Subcutaneous abdominal adipose tissue (tissue), 5 donors: Measurements from ENCODE around the gene COX7A2.

ENCODE experiments used
- H3K27ac ChIP-seq: one replicate; pipeline ENCODE4 v1.7.0; 2013; ENCODE audit warnings: low read depth, mild to moderate bottlenecking, inconsistent platforms, low read length, moderate library complexity
- H3K27me3 ChIP-seq, 5 donors: one replicate each; pipeline ENCODE4 v1.7.0; 2013; ENCODE audit warnings: low read length in 5 of 5, inconsistent platforms in 1 of 5; ENCODE audit not compliant: control insufficient read depth in 5 of 5, insufficient read depth in 4 of 5
- H3K36me3 ChIP-seq, 5 donors: one replicate each; pipeline ENCODE4 v1.7.0; 2013; ENCODE audit warnings: low read length in 5 of 5; ENCODE audit not compliant: control insufficient read depth in 5 of 5, insufficient read depth in 5 of 5
- H3K4me1 ChIP-seq, 5 donors: one replicate each; pipeline ENCODE4 v1.7.0; 2013; ENCODE audit warnings: low read length in 5 of 5, mild to moderate bottlenecking in 3 of 5, moderate library complexity in 1 of 5; ENCODE audit not compliant: control insufficient read depth in 5 of 5, insufficient read depth in 5 of 5
- H3K4me3 ChIP-seq, 5 donors: one replicate each; pipeline ENCODE4 v1.7.0; 2013; ENCODE audit warnings: low read length in 5 of 5, low read depth in 1 of 5
- H3K9ac ChIP-seq, 5 donors: one replicate each; pipeline ENCODE4 v1.7.0; 2013; ENCODE audit warnings: low read length in 5 of 5, mild to moderate bottlenecking in 4 of 5, moderate library complexity in 3 of 5
- H3K9me3 ChIP-seq, 5 donors: one replicate each; pipeline ENCODE4 v1.7.0; 2013; ENCODE audit warnings: low read length in 5 of 5; ENCODE audit not compliant: control insufficient read depth in 5 of 5
- donor health status: healthy.
- donor health status: healthy.
- donor health status: healthy.
- donor health status: healthy.
- donor health status: healthy.

Gene COX7A2

DNA sequence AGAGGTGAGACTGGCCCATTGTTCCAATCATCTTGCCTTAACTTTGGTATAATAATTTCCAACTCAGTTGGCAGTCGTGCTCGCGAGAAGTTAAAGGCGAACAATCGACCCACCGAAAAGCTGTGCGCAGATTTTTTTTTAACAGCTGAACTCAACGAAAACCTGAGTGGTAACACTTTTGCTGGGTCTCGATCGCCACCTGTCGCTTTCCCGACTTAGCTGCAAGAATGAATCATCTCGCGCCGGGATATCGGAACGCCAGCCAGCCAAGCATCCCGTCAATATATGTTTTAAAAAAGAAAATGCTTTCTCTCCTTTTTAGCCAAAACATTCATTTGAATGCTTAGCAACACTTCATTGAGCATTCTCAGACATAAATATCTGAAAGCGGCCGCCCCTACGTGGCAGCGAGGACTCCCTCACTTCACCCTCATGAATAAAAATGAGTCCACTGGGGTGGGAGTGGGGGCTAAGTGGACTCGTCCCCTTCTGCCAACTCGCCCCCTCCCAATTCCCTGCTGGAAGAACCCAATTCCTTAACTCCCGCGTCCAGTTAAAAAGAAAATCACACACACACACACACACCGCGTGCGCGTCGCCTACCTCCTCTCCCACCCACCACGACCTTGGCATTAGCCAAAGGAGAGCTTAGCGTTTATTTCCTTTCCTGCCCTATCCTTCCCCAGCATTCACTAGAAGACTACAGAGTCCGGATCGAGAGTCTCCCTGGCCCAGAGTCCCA is 39.2 kb downstream of the COX7A2 start:
- Histone ChIP-seq H3K4me3 (peak overlapping the region; percentile 72 to 98 (median 85)), H3K27me3 (peaks cover 0 to 11% (median 3%) of the 10 kb centered on the region in 5 donors), H3K9me3 (no peaks in the 10 kb centered on the region), H3K4me1 (peaks cover 3 to 83% (median 73%) of the 10 kb centered on the region in 5 donors), H3K27ac (peak overlapping the region; percentile 79), H3K9ac (peak overlapping the region; percentile 56 to 92 (median 73)), H3K36me3 (no peaks in the 10 kb centered on the region)

DNA sequence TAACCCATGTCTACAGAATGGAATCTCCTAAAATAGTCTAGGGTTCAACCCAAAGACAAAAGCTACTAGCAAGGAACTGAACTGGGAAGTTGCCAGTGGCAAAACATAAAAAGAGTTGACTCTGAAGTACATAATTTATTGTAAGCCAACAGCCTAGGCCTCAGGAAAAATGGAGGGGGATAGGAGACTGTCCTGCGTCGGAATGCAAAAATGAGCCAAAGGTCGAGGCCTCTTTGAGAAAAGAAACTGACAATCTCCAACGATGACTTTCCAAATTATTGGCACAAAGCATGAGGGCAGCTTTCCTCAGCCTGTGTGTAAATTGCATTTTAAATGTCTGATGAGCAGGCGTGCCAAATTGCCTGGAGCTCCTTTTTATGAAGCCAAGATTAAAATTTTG is 39.9 kb downstream of the COX7A2 start:
- Histone ChIP-seq H3K4me3 (peak overlapping the region; percentile 72 to 98 (median 85)), H3K9me3 (no peaks in the 10 kb centered on the region), H3K4me1 (peaks cover 3 to 81% (median 70%) of the 10 kb centered on the region in 5 donors), H3K36me3 (no peaks in the 10 kb centered on the region), H3K27ac (peak overlapping the region; percentile 79), H3K9ac (peak overlapping the region in 3 of 5 donors; percentile 28 to 92 (median 71)), H3K27me3 (peaks cover 0 to 11% (median 3%) of the 10 kb centered on the region in 5 donors)

DNA sequence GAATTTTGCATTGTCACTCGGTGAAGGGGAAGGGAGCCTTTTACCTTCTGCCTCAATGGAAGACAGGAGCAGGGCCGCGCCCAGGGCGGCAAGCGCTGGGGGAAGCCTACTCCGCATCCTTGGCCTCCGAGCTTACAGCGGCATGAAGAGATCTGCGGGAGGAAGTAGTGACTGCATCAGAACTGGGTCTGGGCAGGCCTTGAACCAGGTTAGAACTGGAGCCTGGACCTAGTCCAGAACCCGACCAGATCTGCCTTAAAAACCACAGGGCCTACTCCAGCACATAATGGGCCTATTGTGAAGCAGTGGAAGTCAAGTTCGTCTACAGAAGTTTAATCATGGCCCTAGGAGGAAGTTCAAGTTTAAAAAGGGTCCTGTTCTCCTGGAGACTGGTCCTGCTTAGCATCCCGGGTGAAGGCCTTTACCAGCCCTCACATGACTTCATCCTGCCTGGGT is 40.9 kb downstream of the COX7A2 start:
- peak overlapping the region in 2 of 5 donors; percentile 68 to 92 for H3K9ac ChIP-seq
- peak overlapping the region; percentile 62 to 71 (median 67) for H3K4me3 ChIP-seq
- no peaks in the 10 kb centered on the region for H3K36me3 ChIP-seq
- H3K27me3 ChIP-seq = peaks cover 0 to 11% (median 3%) of the 10 kb centered on the region in 5 donors
- H3K9me3 ChIP-seq = no peaks in the 10 kb centered on the region
- peaks cover 3 to 75% (median 63%) of the 10 kb centered on the region in 5 donors for H3K4me1 ChIP-seq
- peak overlapping the region; percentile 79 for H3K27ac ChIP-seq

DNA sequence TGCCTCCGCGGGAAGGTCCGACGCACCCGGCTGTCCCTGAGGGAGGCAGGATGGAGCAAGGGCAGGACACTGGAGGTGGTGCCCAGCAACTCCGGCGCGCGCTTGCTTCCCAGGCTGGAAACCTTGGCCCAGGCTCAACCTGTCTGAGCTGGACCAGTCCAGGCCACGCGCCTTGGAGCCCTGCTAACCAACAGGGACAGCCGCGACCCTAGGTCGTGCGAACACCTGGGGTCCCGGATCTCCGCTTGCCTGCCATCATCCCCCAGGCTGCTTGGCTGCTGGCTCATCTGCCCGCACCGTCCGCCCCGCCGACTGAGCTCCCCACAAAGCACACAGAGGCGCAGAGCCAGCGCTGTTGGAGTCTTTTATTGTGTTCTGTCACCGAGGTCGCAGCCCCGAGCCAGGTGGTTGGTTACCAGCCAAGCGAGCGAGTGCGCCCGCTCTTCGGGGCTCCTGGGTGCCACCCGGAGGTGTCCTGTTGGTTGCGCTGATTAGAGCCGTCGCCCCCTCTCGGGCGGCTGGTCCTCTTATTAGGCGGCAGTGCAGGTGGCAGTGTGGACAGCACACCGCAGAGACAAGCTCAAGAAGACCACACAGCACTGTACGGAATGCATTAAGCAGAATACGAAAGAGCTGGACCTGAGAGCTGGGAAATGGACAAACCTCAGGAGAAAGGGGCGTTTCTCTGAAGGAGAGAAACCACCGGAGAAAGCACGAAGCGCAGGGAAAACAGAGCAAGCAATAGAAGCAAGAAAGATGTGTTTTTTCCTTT is 41.5 kb downstream of the COX7A2 start:
- H3K27ac ChIP-seq = peak overlapping the region; percentile 79
- H3K27me3 ChIP-seq = peaks cover 0 to 11% (median 3%) of the 10 kb centered on the region in 5 donors
- H3K4me3 ChIP-seq = peak overlapping the region; percentile 62 to 71 (median 67)
- H3K9me3 ChIP-seq = no peaks in the 10 kb centered on the region
- H3K4me1 ChIP-seq = peaks cover 3 to 72% (median 57%) of the 10 kb centered on the region in 5 donors
- peak overlapping the region in 3 of 5 donors; percentile 42 to 92 (median 68) for H3K9ac ChIP-seq
- no peaks in the 10 kb centered on the region for H3K36me3 ChIP-seq

DNA sequence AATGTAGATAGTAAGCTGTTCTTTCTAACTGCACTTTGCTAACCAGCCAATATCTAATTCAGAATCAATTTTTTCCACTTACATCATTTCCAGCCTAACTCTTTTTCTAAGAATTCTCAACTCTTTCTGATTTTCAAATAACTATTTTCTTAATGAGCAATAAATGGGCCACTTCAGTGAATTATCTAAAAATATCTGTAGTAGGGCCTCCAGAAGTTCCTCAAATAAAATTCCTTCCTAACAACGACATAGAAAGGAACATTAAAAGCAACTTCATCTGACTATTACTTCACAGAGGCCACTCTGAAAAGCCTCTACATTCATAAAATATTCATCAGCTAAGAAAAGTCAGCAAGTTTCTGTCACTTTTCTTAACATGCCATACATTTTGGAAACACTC is 42.6 kb downstream of the COX7A2 start:
- Histone ChIP-seq H3K27me3 (peaks cover 0 to 7% (median 0%) of the 10 kb centered on the region in 5 donors), H3K4me1 (peaks cover 3 to 61% (median 46%) of the 10 kb centered on the region in 5 donors), H3K36me3 (peaks cover 0 to 3% (median 0%) of the 10 kb centered on the region in 5 donors), H3K9ac (no peak overlapping the region), H3K27ac (peak overlapping the region; percentile 52), H3K4me3 (no peak overlapping the region), H3K9me3 (peaks cover 0 to under 1% (median 0%) of the 10 kb centered on the region in 5 donors)

DNA sequence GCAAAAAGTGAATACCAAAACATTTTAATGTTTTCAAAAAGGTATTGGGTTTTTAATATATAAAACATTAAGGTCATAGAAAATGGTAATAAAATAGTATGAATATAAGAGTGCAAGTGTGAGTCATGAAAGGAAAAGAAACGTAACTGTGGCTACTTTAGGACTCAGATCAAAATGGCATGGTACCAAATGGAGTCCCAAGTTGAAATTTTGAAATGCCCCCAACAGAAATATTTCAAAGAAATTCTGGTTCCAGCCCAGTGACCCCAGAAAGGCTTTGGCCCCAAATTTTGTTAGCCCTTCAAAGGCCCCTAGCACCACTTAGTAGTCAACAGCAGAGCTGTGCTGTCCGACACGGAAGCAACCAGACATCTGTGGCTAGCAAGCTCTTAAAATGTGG is 43.7 kb downstream of the COX7A2 start:
- Histone ChIP-seq H3K36me3 (peaks cover 0 to 3% (median 0%) of the 10 kb centered on the region in 5 donors), H3K27ac (peak overlapping the region; percentile 65), H3K4me1 (peaks cover 2 to 51% (median 35%) of the 10 kb centered on the region in 5 donors), H3K9me3 (peaks cover 0 to 4% (median 0%) of the 10 kb centered on the region in 5 donors), H3K27me3 (peaks cover 0 to 5% (median 0%) of the 10 kb centered on the region in 5 donors), H3K9ac (peak overlapping the region in 1 of 5 donors; percentile 20), H3K4me3 (peak overlapping the region in 1 of 5 donors; percentile 22)

DNA sequence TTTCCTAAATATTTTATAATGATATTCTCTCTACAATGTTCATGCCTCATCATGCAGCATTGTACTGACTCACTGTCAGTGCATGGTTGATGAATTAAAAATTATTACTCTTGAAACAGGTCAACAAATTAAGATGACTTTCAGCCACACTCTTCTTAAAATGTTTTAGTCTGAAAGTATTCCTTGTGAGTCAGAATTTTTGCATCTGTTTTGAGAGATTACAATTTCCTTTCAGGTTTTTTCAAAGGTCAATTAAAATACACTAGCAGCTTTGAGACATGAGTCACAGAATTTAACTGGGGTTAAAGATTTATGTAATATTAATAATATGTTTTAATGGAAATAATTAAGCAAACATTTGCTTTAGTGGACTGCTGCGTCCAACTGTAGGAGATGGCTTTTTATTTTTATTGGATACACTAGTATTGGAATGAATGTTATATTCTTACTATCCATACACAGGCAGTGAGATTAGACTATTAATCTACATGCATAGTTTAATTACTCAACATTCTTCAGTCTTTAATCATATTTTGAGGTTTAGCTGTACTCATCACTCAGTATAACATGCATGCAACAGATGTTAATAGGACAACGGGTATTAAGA is 47.4 kb downstream of the COX7A2 start:
- H3K4me3 ChIP-seq = no peak overlapping the region
- no peaks in the 10 kb centered on the region for H3K27me3 ChIP-seq
- H3K9me3 ChIP-seq = peaks cover 0 to 4% (median 0%) of the 10 kb centered on the region in 5 donors
- H3K4me1 ChIP-seq = peaks cover 0 to 18% (median 7%) of the 10 kb centered on the region in 5 donors
- H3K36me3 ChIP-seq = peaks cover 2 to 17% (median 5%) of the 10 kb centered on the region in 5 donors
- H3K9ac ChIP-seq = no peak overlapping the region
- no peak overlapping the region for H3K27ac ChIP-seq

DNA sequence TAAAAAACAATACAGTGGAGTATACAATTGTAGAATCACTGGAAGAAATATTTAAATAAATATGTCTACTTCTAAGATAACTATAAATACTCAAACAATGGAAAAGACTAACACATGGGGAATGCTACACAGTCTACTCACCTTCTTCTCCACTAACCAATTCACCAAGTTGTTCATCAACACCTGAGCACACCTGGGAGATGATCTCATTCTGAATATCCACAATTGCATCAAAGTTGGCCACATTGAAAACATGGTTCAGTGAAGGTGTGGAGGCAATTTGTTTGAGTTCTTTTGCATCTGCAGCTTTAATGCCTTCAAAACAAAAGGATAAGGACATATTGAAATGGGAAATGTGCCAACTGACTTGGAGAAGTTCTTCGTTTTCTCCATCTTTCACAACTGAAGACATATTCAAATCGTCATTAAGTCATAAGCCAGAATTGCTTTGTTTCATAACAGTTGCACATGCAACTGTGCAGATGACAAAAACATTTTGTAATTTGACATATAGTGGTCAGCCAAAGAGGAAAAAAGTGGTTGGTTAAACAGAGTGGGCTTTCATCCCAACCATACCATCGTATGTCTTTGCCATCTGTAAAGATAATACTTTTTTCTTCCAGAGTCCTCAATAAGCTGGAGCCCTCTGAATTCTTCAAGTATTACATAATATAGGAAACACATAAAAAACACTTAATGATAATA is 55.2 kb downstream of the COX7A2 start:
- Histone ChIP-seq H3K9ac (no peak overlapping the region), H3K4me3 (no peak overlapping the region), H3K27ac (no peak overlapping the region), H3K36me3 (peaks cover 3 to 36% (median 6%) of the 10 kb centered on the region in 5 donors), H3K9me3 (peaks cover 0 to 4% (median 0%) of the 10 kb centered on the region in 5 donors), H3K4me1 (peaks cover 0 to 11% (median 1%) of the 10 kb centered on the region in 5 donors), H3K27me3 (no peaks in the 10 kb centered on the region)
